HK-2 (cell line): ENCODE data around the gene UBE4B.
"Not testable (repeated sequence)": the region's sequence is repeated elsewhere in the genome, so short reads cannot be mapped to it uniquely, and the experiment has no call there.

Source experiments
- DNase-seq: peaks from one replicate; pipeline ENCODE4 v3.0.0-alpha.2; 2018; ENCODE audit not compliant: unreplicated experiment

The UBE4B gene

GRCh38 chr1:10210841-10211804, 178.4 kb downstream of the UBE4B start:
- DNase-seq, result peak; percentile 82

DNA sequence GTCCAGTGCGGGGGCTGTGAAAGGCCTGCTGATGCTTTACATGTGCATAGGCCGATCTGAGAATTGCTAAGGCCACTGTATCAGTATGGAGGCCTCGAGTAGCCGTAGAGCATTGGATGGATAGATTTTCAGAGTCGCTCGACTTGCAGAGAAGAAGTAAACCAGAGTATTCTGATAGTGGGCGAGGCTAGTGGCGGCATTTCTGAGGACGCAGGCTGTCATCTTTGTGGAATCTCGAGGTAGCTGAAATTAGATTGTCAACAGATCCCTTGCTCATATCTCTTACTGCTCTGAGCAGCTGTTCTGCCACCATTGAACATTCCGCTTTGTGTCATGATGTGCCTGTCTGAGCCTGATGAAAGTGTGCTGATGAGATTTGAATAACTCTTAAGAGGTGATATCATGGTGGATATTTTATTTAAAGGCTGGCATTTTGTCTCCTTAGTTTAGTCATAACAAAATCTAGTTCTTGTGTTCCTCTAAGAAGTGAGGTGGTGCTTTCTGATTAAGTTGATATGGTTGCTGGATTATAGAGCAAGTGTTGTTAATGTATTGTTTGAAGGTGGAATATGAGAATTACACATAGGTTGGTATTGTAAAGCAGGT, 179.2 kb downstream of the UBE4B start:
- DNase-seq, result no peak

- DNase-seq, result no peak
These were observed 179.7 kb downstream of the UBE4B start for GRCh38 chr1:10212476-10212875.

- DNase-seq, result no peak
These were observed 180.5 kb downstream of the UBE4B start for GRCh38 chr1:10213186-10213705.

- no peak for DNase-seq
These were observed 183.5 kb downstream of the UBE4B start for GRCh38 chr1:10216090-10216749.

DNA sequence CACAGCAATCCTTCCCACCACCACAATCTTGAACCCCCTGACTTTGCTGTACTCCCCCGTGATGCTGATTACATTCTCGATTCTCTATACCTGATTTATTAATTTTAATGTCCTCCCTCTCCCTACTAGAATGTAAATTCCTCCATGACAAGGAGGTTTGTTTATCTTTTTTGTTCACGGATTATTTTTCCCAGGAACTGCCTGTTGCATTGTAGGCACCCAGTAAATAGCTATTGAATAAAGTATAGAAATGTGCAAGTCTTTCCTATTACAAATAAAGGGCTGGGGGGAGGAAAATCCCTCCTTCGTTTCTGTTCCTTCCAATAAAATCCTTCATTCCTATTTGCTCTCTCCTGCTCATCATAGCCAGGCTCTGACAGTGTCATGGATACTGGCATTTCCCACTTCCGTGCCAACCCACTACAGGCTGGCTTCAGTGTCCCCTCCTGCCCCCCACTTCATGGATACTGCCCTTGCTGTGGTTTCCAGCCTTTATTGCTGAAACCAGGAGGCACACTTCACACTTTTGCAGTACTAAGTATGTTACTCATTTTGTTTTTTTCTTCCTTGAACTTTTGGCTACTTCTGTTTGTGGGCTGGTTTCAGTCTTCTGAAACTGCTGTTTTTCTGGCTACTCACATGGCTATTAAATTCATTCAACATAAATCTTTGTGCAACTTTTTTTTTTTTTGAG, 185.1 kb downstream of the UBE4B start:
- DNase-seq, result no peak

- DNase-seq, result no peak
These were observed 187.4 kb downstream of the UBE4B start for GRCh38 chr1:10220200-10220599.

GRCh38 chr1:10220657-10221056, 187.9 kb downstream of the UBE4B start:
- DNase-seq, result not testable (repeated sequence)

DNA sequence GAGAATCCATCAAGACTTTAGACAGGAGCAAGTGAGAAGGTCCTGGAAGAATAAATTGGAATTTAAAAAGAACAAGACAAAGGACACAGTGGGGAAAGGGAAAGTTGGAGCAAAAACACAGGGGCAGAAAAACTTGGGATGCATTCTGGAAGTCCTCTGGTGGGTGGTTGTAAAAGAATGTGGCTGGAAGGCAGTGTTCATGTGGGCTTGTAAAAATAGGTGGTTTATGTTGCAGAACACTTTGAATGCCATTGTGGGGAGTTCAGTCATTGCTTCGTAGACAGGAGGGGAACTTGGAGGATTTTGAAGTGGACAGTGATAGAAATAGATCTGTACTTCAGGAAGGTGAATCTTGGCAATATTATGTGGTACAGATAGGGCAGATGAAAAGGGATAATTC, 192.8 kb downstream of the UBE4B start:
- no peak for DNase-seq

GRCh38 chr1:10228528-10228927, 195.8 kb downstream of the UBE4B start:
- no peak for DNase-seq

- DNase-seq, result no peak
These were observed 197.1 kb downstream of the UBE4B start for GRCh38 chr1:10229903-10230302.
